GM18499 (cell line): ENCODE measurements around the gene TSC22D2.
"Not testable (repeated sequence)": the region's sequence is repeated elsewhere in the genome, so short reads cannot be mapped to it uniquely, and the experiment has no call there.

Experiments used
- ATAC-seq: cut with Tn5 transposase; IDR thresholded peaks from one replicate; pipeline ENCODE4 v1.9.1; 2021; ENCODE audit warnings: moderate number of reproducible peaks; ENCODE audit not compliant: insufficient read depth, unreplicated experiment

Gene TSC22D2

DNA sequence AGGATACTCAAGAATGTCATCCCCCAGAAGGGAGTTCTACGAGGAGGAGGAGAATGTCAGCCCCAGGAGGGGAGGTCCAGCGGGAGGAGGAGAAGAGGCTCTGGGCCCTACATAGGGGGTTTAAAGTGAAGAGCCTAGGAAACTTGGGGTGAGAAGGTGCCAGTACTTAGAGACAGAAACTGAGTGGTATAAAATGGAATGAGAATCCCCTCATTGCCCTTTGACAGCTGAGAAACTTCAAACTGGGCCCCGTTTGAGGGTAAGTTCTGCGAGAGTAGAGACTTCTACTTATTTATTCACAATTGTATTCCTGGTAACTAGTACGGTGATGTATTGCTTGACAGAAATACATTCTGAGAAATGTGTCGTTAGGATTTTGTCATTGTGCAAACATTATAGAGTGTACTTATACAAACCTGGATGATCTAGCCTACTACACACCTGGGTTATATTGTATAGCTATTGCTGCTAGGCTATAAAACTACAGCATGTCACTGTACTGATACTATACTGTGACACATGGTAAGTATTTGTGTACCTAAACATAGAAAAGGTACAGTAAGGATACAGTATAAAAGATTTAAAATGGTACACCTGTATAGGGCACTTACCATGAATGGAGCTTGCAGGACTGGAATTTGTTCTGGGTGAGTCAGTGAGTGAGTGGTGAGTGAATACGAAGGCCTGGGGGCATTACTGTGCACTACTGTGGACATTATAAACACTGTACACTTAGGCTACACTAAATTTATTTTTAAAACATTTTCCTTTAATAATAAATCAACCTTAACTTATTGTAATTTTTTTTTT is 62.0 kb downstream of the TSC22D2 start:
- no peak for ATAC-seq

DNA sequence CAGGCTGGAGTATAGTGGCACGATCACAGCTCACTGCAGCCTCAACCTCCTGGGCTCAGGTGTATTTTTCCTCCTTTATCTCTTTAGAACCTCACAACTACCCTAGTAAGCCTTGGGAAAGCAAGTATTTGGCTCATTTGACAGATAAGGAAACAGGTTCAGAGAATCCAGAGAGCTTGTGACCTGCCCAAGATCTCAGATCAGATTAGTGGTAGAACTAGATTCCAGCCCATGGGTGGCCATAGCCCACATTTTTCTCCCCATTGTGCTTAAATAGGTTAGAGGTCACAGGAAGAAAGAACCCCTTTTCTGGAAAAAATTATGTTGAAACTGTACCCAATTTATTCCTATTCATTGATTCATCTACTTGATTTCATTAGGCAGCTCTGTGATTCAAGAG is 64.3 kb downstream of the TSC22D2 start:
- ATAC-seq: no peak

DNA sequence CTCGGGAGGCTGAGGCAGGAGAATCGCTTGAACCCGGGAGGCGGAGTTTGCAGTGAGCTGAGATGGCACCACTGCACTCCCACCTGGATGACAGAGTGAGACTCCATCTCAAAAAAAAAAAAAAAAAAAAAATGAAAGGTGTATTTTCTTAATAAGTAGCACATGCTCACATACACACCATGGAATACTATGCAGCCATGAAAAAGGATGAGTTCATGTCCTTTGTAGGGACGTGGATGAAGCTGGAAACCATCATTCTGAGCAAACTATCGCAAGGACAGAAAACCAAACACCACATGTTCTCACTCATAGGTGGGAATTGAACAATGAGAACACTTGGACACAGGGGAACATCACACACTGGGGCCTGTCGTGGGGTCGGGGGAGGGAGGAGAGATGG is 65.1 kb downstream of the TSC22D2 start:
- ATAC-seq: not testable (repeated sequence)

DNA sequence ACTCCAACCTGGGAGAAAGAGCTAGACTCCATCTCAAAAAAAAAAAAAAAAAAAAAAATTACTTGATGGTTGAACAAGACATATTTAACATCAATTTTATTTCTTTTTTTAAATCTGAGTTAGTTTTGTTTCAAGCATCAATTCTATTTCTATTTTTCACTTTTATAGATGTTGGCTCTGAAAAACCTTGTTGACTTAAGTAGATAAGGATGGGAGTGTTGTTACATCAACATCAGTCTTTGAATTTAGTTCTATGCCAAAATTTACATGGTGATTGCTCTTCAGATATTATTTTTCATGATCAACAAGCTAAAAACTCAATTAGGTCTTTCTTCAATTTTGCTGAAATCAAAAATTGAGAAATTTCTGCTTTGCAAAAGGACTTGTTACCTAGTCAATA is 71.3 kb downstream of the TSC22D2 start:
- no peak for ATAC-seq

DNA sequence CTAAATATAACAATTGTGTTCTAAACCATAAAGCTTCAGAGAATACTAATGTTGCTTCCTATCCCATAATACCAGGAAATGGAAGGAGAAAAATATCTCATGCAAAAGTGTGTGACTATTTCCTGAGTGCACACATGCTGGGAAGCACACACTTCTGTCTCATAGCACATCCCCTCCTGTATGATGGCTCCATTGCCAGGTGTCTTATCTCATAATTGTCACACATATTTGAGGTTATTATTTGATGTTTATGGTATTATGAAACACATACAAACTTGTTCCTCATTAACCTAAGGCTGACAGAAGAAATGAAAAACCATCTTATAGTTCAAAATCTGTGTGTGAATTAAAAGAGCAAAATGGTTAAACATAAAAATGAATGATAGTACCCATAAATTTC is 72.8 kb downstream of the TSC22D2 start:
- ATAC-seq: no peak

DNA sequence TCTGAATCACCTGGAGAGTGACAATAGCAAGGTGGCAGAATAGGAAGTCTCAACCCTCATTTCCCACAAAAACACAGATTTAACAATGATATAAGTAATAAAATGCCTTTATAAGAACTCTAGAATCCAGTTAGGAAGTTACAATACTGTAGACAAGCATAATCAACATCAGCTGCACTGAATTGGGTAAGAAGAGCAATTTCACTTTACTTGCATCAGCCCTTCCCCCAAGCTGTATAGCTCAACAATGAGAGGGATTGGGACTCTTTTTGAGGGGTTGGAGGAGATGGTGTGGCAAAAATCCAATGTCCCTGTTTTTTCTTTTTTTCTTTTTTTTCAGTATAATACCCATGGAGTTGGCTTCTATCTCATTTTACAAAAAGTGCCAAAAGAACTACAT is 75.1 kb downstream of the TSC22D2 start:
- ATAC-seq: no peak

DNA sequence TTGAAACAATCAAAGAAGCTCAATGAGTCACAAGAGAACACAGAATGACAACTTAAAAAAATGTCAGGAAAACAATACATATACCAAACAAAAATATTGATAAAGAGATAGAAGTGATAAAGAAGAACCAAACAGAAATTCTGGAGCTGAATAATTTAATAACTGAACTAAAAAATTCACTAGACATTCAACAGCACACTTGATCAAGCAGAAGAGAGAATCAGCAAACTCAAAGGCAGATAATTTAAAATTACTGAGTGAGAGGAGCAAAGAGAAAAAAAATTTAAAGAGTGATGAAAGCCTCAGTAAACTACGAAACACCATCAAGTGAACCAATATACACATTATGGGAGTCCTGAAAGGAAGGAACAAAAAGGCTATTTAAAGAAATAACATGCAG is 76.3 kb downstream of the TSC22D2 start:
- ATAC-seq: no peak

DNA sequence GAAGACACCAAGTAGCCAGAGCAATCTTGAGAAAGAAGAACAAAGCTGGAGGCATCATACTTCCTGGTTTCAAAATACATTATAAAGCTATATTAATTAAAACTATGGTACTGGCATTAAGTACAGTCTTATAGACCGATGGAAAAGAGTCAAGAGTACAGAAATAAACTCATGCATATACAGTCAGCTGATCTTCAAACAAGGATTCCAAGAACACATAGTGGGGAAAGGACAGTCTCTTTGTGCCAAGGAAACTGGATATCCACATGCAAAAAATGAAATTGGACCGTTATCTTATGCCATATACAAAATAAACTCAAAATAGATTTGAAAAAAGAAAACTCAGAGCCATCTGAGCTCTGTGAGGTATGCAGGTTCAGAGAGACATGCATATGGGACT is 80.8 kb downstream of the TSC22D2 start:
- no peak for ATAC-seq

DNA sequence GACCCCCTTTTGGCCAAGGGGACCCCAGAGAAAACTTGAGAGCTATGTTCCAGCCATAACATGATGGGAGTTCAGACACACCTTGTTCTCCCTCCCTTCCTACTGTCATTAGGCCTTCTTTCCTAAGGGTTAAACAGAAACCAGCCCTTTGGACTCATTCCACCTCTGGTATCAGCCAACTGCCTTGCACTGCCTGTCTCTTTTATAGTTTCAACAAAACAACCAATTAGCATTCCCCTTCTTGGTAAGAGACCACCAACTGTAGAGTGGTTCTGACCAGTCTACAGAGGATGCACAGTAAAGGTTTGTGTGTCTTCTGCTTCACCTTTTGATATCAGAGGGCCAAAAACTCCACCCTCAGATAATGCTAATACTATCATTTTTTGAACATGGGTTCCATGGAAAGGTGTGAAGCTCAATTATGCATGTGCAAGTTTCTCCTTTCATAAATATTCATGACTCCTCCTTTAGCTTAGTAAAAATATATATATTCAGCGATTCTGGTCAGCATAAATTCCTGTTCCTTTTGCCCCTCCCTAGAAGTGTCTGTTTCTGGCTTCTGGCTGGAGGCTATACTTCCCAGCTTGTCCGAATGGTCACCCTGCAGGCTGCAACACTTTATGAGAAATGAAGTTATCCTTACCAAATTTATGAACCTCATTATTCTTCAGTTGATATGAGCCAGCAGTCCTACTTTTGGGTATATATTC is 82.3 kb downstream of the TSC22D2 start:
- no peak for ATAC-seq

DNA sequence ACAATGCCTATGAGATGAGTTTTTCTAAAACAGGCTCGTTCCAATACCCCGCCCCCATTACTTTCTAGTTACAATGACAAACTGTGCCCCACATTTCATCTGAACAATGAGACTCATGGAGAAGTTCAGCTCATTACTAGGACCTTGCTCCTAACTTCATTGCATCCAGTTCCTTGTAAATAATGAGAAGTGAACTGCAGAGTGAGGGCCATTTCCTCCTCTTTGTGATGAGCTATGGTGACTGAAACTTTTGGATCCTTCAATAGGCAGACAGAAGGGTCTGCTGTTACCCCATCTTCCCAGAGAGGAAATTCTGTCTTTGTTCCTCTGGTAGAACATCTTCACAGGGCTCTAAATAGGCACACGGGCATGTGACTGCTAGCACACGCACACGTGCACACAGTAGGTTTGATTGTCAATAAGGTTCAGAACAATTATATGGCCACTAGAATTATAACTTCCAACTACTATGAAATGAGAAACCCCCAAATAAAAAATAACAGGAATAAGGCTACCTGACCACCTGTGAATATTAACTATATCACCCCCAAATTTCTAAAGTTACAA is 86.4 kb downstream of the TSC22D2 start:
- no peak for ATAC-seq

DNA sequence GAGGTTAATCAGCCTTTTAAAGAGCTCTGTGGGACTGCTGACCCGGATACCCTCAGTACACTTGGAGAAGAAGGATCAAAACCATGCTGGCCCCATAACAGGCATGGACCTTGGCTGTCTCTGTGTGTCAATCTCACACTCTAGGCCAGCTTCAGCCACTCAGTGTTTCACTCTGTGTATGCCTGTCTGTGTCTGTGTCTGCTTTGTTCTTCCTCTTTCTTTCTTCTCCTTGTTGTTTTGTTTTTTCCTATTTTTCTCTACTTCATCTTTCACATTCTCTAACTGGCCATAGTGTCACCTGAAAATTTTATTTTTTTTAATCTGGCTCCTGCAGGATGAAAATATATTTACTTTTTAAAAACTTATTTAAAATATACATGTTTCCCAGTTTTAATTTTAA is 87.1 kb downstream of the TSC22D2 start:
- no peak for ATAC-seq

DNA sequence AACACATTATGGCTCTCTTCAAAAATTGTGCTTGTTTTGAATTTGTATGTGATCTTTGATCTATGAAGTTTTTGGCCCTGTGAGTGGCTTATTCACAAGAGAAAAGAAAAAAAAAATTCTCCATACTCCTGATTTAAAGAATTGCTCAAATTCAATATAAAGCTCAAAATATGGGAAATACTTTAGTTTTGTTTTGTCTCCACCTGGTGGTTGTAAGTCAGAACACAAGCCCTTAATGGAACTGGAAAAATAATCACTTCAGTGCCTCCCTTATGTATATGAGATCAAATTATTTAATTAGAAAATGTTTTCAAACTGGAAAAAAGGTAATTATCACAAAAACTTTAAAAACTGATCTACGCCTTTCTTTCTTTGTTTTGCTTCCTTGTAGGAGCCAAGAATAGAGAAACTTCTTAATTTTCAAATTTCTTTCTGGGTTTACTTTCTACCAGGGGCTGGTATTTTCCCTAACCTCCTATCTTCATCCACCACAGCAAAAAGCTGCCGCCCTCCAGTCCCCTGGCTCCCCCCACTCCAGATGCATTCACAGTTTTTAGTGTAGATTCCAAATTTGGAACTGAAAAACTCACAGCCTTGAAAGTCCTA is 87.6 kb downstream of the TSC22D2 start:
- ATAC-seq: no peak

DNA sequence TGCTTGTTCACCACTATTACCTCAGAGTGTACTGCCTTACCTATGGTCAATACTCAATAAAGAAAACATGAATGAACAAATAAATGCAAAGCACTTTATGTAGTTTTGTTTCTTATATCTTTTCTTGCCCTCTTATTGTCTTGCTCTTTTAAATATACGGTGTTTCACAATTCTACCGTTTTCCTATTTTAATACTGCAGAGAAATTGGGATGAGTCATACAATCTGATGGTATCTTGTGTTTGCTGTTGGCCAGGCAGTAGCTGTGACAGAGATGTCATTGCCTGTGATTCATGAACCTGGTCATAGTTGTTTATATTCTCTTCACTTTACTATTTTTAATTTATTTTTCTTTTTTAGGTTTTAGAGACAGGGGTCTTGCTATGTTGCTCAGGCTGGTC is 89.9 kb downstream of the TSC22D2 start:
- no peak for ATAC-seq

DNA sequence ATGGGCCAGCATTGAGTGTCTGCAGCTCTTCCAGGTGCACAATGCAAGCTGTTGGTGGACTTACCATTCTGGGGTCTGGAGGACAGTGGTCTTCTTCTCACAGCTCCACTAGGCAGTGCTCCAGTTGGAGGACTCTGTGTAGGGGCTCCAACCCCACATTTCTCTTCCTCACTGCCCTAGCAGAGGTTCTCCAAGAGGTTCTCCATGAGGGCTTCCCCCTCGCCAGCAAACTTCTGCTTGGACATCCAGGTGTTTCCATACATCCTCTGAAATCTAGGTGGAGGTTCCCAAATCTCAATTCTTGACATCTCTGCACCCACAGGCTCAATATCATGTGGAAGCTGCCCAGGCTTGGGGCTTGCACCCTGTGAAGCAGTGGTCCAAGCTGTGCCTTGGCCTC is 92.9 kb downstream of the TSC22D2 start:
- not testable (repeated sequence) for ATAC-seq

DNA sequence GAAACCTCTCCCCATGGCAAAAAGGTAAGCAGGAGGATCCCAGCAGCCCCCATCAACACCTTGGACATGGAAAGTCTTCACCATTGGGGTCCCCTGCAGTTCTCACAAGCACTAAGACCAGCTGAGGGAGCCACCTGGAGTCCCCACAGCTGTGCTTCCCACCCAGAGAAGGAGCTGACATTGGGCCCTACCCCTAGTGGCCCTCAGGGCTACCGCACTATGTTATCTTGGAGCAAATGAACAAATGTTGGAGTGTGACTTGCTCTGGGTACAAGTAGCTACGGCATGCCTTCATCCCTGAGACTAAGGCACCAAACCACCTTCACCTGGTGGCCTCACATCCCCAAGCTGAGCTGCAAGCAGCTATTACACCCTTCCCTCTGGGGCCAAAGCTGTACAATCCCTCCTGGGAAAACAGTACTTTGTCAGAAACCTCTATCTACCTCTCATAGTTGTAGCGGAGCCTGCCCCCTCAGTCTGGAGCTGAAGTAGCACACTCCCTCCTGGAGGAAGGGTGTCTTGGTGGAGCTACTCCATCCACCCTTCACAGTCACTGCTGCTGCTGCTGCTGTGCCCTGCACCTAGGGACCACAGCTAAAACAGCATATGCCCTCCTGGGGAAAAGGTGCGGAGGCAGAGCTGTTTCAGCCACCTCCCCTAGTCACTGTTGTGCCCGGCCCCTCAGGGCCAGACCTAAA is 95.5 kb downstream of the TSC22D2 start:
- no peak for ATAC-seq

DNA sequence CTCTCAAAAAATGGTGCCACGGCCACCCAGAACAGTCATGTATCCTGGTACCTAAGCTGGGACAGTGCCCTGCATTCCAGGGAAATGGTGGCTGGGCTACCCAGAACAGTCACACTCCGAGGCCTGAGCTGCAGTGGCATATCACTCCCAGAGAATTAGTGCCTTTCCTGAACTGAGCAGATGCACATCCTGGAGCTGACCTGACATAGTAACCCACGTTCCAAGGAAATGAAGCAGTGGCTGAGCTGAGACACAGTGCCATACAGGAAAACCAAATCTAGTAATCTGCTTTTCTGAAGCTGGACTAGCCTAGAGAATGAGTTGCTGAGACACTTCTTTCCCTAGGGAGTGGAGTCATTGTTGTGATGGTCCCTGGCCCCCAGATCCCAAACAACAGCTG is 96.4 kb downstream of the TSC22D2 start:
- no peak for ATAC-seq

DNA sequence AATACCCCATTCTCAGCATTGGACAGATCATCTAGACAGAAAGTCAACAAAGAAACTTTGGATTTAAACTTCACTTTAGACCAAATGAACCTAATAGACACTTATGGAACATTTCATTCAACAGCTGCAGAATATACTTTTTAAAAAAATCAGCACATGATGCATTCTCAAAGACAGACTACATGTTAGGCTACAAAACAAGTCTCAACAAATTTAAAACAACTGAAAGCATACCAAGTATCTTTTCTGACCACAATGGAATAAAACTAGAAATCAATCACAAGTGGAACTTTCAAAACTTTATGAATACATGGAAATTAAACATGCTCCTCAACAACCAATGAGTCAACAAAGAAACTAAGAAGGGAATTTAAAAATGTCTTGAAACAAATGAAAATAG is 100.3 kb downstream of the TSC22D2 start:
- no peak for ATAC-seq

DNA sequence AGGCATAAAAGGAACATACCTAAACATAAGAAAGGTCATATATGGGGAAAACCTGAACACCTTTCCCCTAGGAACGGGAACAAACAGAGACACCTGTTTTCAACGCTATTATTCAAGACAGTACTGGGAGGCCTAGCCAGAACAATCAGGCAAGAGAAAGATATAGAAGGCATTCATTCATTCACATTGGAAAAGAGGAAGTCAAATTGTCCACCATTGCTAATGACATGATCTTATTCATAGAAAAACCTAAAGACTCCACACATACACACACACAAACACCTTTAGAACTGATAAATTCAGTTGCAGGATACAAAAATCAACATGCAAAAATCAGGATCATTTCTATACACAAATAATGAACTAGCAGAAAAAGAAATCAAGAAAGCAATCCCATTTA is 101.7 kb downstream of the TSC22D2 start:
- no peak for ATAC-seq

DNA sequence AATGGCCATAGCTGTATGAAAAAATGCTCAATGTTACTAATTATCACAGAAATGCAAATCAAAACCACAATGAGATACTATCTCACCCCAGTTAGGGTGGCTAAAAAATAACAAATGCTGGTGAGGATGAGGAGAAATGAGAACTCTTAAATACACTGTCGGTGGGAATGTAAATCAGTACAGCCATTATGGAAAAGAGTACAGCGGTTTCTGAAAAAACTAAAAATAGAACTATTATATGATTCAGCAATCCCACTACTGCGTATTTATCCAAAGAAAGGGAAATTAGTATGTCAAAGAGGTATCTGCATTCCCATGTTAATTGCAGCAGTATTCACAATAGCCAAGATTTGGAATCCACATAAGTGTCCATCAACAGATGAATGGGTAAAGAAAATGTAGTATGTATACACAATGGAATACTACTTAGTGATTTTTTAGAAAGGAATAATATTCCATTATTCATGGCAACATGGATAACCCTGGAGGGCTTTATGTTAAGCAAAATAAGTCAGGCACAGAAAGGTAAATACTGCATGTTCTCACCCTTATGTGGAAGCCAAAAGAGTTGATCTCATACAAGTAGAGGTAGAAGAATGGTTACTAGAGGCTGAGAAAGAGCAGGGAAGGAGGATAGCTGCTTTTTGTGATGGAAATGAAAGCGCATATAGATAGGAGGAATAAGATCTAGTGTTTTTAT is 103.2 kb downstream of the TSC22D2 start:
- ATAC-seq: no peak

DNA sequence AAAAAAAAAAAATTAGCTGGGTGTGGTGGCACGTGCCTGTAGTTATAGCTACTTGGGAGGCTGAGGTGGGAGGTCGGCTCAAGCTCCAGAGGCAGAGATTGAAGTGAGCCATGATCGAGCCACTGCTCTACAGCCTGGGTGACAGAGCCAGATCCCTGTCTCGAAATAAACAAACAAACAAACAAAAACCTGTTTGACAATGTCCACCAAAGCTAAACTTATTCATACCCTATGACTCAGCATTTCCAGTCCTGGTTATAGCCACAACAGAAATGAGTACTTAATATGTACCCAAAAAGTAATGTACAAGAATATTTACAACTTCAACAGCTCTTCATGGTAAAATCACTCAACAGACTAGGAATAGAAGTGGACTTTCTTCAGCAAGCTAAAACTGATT is 107.1 kb downstream of the TSC22D2 start:
- ATAC-seq: no peak
